HepG2 (cell line): ENCODE measurements around the gene SCN7A. TPM values are rescaled to one million over a fixed set of nuclear protein-coding genes. Genes with fewer than 3 reads are reported as not detected.

Source experiments
- ATAC-seq: fragments of 200-7000 bp; cut with Tn5 transposase; 3 replicates; pipeline ENCODE4 v1.9.1; 2020; ENCODE audit warnings: mild to moderate bottlenecking, moderate library complexity
- BruUV-seq: library from RNA; stranded (reverse); fragments of 400-500 nt; replicated peaks from 2 replicates; lab custom pipeline; 2021; lab: Mats Ljungman, UMichigan
- CTCF ChIA-PET: fragments of 300-600 bp; formaldehyde crosslinking; extraction: SDS; loops from one replicate; lab custom pipeline; 2021; ENCODE audit warnings: low total read pairs, inconsistent platforms, low intra/inter-chr PET ratio; lab: Yijun Ruan, JAX
- POLR2A ChIA-PET: fragments of 350-600 bp; sonication (Branson Sonifier 250); formaldehyde crosslinking; loops from one replicate; lab custom pipeline; 2020; ENCODE audit warnings: antibody characterized with exemption, inconsistent platforms; lab: Yijun Ruan, JAX
- DNase-seq: peaks from one replicate; pipeline ENCODE4 v3.0.0-alpha.2; 2015; ENCODE audit warnings: low spot score
- FAIRE-seq: peaks from 3 replicates; lab custom pipeline; 2011; peaks lifted over from hg19 to GRCh38; lab: Jason Lieb, UNC
- H2AFZ ChIP-seq: one replicate; pipeline ENCODE4 v1.6.1; 2011; ENCODE audit warnings: low read length, inconsistent platforms
- H3K27ac ChIP-seq: fragments of 300-600 bp; 3 replicates; pipeline ENCODE4 v1.8.0; 2011; ENCODE audit warnings: mixed run types, mild to moderate bottlenecking, mixed read lengths, low read length, inconsistent platforms; ENCODE audit not compliant: insufficient read depth; ENCODE audit errors: extremely low read length
- H3K27me3 ChIP-seq, 2 experiments: fragments of 200-600 bp in 1 of 2; 2 replicates in 1 of 2; 3 replicates in 1 of 2; pipeline versions ENCODE4 v1.6.0 to v1.8.0; 2011; ENCODE audit warnings: low read length in 2 of 2, mild to moderate bottlenecking in 2 of 2, moderate library complexity in 2 of 2, inconsistent platforms in 1 of 2; ENCODE audit not compliant: insufficient read depth in 2 of 2, control insufficient read depth in 1 of 2
- H3K36me3 ChIP-seq, 2 experiments: fragments of 200-600 bp in 1 of 2; replicated peaks in 1 of 2; 2 replicates in 1 of 2; 3 replicates in 1 of 2; pipeline versions ENCODE4 v1.5.1 to v1.8.0; 2011; ENCODE audit warnings: low read length in 2 of 2, inconsistent platforms in 1 of 2; ENCODE audit not compliant: insufficient read depth in 2 of 2, control insufficient read depth in 1 of 2
- H3K4me1 ChIP-seq: 2 replicates; pipeline ENCODE4 v1.5.1; 2012; ENCODE audit warnings: low read length, inconsistent platforms; ENCODE audit not compliant: insufficient read depth
- H3K4me2 ChIP-seq: 2 replicates; pipeline ENCODE4 v1.6.0; 2011; ENCODE audit warnings: low read depth, low read length, inconsistent platforms
- H3K4me3 ChIP-seq, 3 experiments: fragments of 200-600 bp in 1 of 3; sonication (generic), shearing (Covaris generic) in 1 of 3; replicated peaks in 1 of 3; 2 replicates each; pipeline ENCODE4 v1.5.1; 2011 to 2016; ENCODE audit warnings: low read length in 3 of 3, inconsistent platforms in 2 of 3, low read depth in 2 of 3, mild to moderate bottlenecking in 2 of 3, control low read depth in 1 of 3, mixed read lengths in 1 of 3; ENCODE audit not compliant: insufficient read depth in 1 of 3
- H3K79me2 ChIP-seq: one replicate; pipeline ENCODE4 v1.6.1; 2011; ENCODE audit warnings: low read length, inconsistent platforms; ENCODE audit not compliant: insufficient read depth
- H3K9ac ChIP-seq: 2 replicates; pipeline ENCODE4 v1.6.0; 2011; ENCODE audit warnings: mild to moderate bottlenecking, low read depth, low read length, inconsistent platforms; ENCODE audit not compliant: insufficient read depth
- H3K9me3 ChIP-seq: 2 replicates; pipeline ENCODE4 v1.5.1; 2012; ENCODE audit warnings: mild to moderate bottlenecking, low read length
- H4K20me1 ChIP-seq: 2 replicates; pipeline ENCODE4 v1.6.0; 2011; ENCODE audit warnings: inconsistent platforms, mild to moderate bottlenecking, low read length, moderate library complexity; ENCODE audit not compliant: insufficient read depth
- CTCF ChIP-seq: sonication (generic); formaldehyde crosslinking; IDR thresholded peaks from 2 replicates; pipeline ENCODE4 v1.5.0; 2020; ENCODE audit warnings: mild to moderate bottlenecking, missing genetic modification reagents, moderate library complexity
- HMG20B ChIP-seq: conservative IDR thresholded peaks from 2 replicates; pipeline ENCODE4 v1.6.1; 2016; ENCODE audit warnings: missing genetic modification reagents, missing compliant biosample characterization
- HOXA3 ChIP-seq: sonication (generic); formaldehyde crosslinking; IDR thresholded peaks from 2 replicates; pipeline ENCODE4 v1.5.0; 2020; ENCODE audit warnings: missing genetic modification reagents
- POGZ ChIP-seq: sonication (generic); formaldehyde crosslinking; IDR thresholded peaks from 2 replicates; pipeline ENCODE4 v1.4.0; 2020; ENCODE audit warnings: mild to moderate bottlenecking, missing genetic modification reagents
- REXO4 ChIP-seq: sonication (generic); formaldehyde crosslinking; IDR thresholded peaks from 2 replicates; pipeline ENCODE4 v1.8.0; 2022; ENCODE audit warnings: missing genetic modification reagents, mild to moderate bottlenecking, borderline replicate concordance
- SKI ChIP-seq: fragments of 450-650 bp; IDR thresholded peaks from one replicate; pipeline ENCODE4 v1.6.1; 2018; ENCODE audit warnings: mild to moderate bottlenecking; ENCODE audit not compliant: partially characterized antibody
- SRF ChIP-seq: IDR thresholded peaks from 2 replicates; pipeline ENCODE4 v1.6.1; 2011; ENCODE audit warnings: mild to moderate bottlenecking, low read depth, low read length, moderate library complexity
- TARDBP ChIP-seq: sonication (generic); formaldehyde crosslinking; IDR thresholded peaks from 2 replicates; pipeline ENCODE4 v1.8.0; 2022; ENCODE audit warnings: mild to moderate bottlenecking, missing genetic modification reagents
- THRA ChIP-seq: sonication (generic); formaldehyde crosslinking; IDR thresholded peaks from 2 replicates; pipeline ENCODE4 v1.4.0; 2020; ENCODE audit warnings: missing genetic modification reagents, borderline replicate concordance
- ZFP36L2 ChIP-seq: sonication (generic); formaldehyde crosslinking; IDR thresholded peaks from 2 replicates; pipeline ENCODE4 v1.4.0; 2020; ENCODE audit warnings: missing genetic modification reagents
- ZIK1 ChIP-seq: sonication (generic); formaldehyde crosslinking; IDR thresholded peaks from 2 replicates; pipeline ENCODE4 v1.5.0; 2020; ENCODE audit warnings: mild to moderate bottlenecking, low read depth, missing genetic modification reagents, borderline replicate concordance
- ZKSCAN5 ChIP-seq: sonication (generic); formaldehyde crosslinking; IDR thresholded peaks from 2 replicates; pipeline ENCODE4 v1.5.1; 2020; ENCODE audit warnings: mild to moderate bottlenecking, missing genetic modification reagents
- ZNF329 ChIP-seq: sonication (generic); formaldehyde crosslinking; IDR thresholded peaks from 2 replicates; pipeline ENCODE4 v1.9.0; 2021; ENCODE audit warnings: low read depth, mild to moderate bottlenecking, missing genetic modification reagents
- ZNF430 ChIP-seq: sonication (generic); formaldehyde crosslinking; IDR thresholded peaks from 2 replicates; pipeline ENCODE4 v1.9.0; 2021; ENCODE audit warnings: mild to moderate bottlenecking, missing genetic modification reagents
- ZSCAN12 ChIP-seq: sonication (generic); formaldehyde crosslinking; IDR thresholded peaks from 2 replicates; pipeline ENCODE4 v1.9.0; 2021; ENCODE audit warnings: mild to moderate bottlenecking, missing genetic modification reagents
- WGBS: methylation state at CpG from one replicate; pipeline ENCODE4 v1.1.6; 2017; ENCODE audit warnings: low lambda C conversion rate; 5-methylcytosine and 5-hydroxymethylcytosine counted together
- in situ Hi-C: cut with HindIII; loops from 2 replicates; pipeline ENCODE4 v1.10.0; 2017; ENCODE audit warnings: low pct_unique_long_range_greater_than_20kb; ENCODE audit not compliant: extremely low pct_ligation_motif_present
- intact Hi-C: fragments of 100-400 bp; cut with micrococcal nuclease; formaldehyde crosslinking; loops from one replicate; pipeline ENCODE4 v1.10.0; 2022; ENCODE audit not compliant: unreplicated experiment
- polyA plus RNA-seq, 8 experiments: library from polyadenylated mRNA; depleted of rRNA in 3 of 8; stranded (reverse) in 7 of 8; unstranded in 1 of 8; fragments of >200 nt; fragmentation: Illumina TruSeq in 4 of 8; extraction: Trizol in 4 of 8; gene quantifications; 2 replicates each; pipeline versions ENCODE4 v1.2.1 to v1.2.3, GENCODE V29; 2011 to 2016; ENCODE audit warnings: low read depth in 4 of 8, missing spikeins in 1 of 8, mixed read lengths in 1 of 8; ENCODE audit not compliant: insufficient read depth in 1 of 8
- total RNA-seq, 5 experiments: library from RNA; depleted of rRNA; stranded (reverse); fragments of >200 nt; fragmentation: Illumina TruSeq; extraction: Trizol; gene quantifications; 2 replicates each; pipeline ENCODE4 v1.2.3, GENCODE V29; 2016; ENCODE audit warnings: low read depth in 1 of 5

The SCN7A gene
- total and polyA plus RNA-seq, 2 of the 13 experiments (the other 11 are each of a cell fraction or from before 2014, with no cell fraction given): 0.01 TPM; not detected in 1

- H3K27me3 ChIP-seq: no peaks in the 10 kb centered on the region
- H3K79me2 ChIP-seq: no peaks in the 10 kb centered on the region
- no peak for DNase-seq
- H2AFZ ChIP-seq: no peak overlapping the region
- no peak for FAIRE-seq
- 0% methylated on average over 1 of the region's 1 CpG for WGBS
- no peak overlapping the region for H3K9ac ChIP-seq
- no peak overlapping the region for H3K4me3 ChIP-seq
- no peaks in the 10 kb centered on the region for H3K9me3 ChIP-seq
- CTCF ChIA-PET: no interaction called here
- no peaks in the 10 kb centered on the region for H3K36me3 ChIP-seq
- no peak for TF ChIP-seq REXO4 (CRISPR knock-in tag)
- TF ChIP-seq SRF: no peak
- no peak for TF ChIP-seq ZKSCAN5 (CRISPR knock-in tag)
- TF ChIP-seq ZNF329 (CRISPR knock-in tag): no peak
- no peak for TF ChIP-seq TARDBP (CRISPR knock-in tag)
- TF ChIP-seq SKI: no peak
- no peak for TF ChIP-seq CTCF (CRISPR knock-in tag)
- no peak for TF ChIP-seq ZNF430 (CRISPR knock-in tag)
- TF ChIP-seq ZSCAN12 (CRISPR knock-in tag): no peak
- TF ChIP-seq THRA: no peak
- no peak for TF ChIP-seq HOXA3 (CRISPR knock-in tag)
- no peak for TF ChIP-seq HMG20B (CRISPR knock-in tag)
- TF ChIP-seq ZIK1 (CRISPR knock-in tag): no peak
- no peak for TF ChIP-seq POGZ (CRISPR knock-in tag)
- TF ChIP-seq ZFP36L2 (CRISPR knock-in tag): no peak
- TF ChIP-seq, all 625 proteins: peak for 0
- BruUV-seq: no TSS peak
- Histone ChIP-seq H3K4me2 (no peak overlapping the region), H3K4me1 (peaks cover 19% of the 10 kb centered on the region), H4K20me1 (no peaks in the 10 kb centered on the region), H3K27ac (no peak overlapping the region)
- intact Hi-C loops: no loop called here
- POLR2A ChIA-PET: no interaction called here
- peak; percentile 35; the same call in 1 of the 3 replicates for ATAC-seq
- in situ Hi-C loops: no loop called here
Observed at GRCh38 chr2:166436976-166437375, 57.1 kb downstream of the SCN7A start.
